PC-3 (cell line): ENCODE results near the gene BAIAP2.

Experiments
- EZH2 ChIP-seq: fragments of 300-600 bp; sonication (generic); IDR thresholded peaks from one replicate; pipeline ENCODE4 v1.6.1; 2017; ENCODE audit warnings: antibody characterized with exemption, mild to moderate bottlenecking, low read length; ENCODE audit not compliant: unreplicated experiment
- EZH2phosphoT487 ChIP-seq: fragments of 300-600 bp; sonication (generic); IDR thresholded peaks from 2 replicates; pipeline ENCODE4 v1.6.1; 2018; ENCODE audit warnings: mild to moderate bottlenecking, antibody characterized with exemption, low read length, borderline replicate concordance
- TF ChIP-seq, protein P1 (sequence below): fragments of 300-600 bp; sonication (generic); conservative IDR thresholded peaks from 2 replicates; pipeline ENCODE4 v1.5.1; 2017; ENCODE audit warnings: antibody characterized with exemption, low read depth, mild to moderate bottlenecking, low read length

GRCh38 chr17:81106716-81107115 lies 71.8 kb downstream of the BAIAP2 start:
- TF ChIP-seq, protein P1, sequence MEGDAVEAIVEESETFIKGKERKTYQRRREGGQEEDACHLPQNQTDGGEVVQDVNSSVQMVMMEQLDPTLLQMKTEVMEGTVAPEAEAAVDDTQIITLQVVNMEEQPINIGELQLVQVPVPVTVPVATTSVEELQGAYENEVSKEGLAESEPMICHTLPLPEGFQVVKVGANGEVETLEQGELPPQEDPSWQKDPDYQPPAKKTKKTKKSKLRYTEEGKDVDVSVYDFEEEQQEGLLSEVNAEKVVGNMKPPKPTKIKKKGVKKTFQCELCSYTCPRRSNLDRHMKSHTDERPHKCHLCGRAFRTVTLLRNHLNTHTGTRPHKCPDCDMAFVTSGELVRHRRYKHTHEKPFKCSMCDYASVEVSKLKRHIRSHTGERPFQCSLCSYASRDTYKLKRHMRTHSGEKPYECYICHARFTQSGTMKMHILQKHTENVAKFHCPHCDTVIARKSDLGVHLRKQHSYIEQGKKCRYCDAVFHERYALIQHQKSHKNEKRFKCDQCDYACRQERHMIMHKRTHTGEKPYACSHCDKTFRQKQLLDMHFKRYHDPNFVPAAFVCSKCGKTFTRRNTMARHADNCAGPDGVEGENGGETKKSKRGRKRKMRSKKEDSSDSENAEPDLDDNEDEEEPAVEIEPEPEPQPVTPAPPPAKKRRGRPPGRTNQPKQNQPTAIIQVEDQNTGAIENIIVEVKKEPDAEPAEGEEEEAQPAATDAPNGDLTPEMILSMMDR = no peak
- TF ChIP-seq EZH2 = no peak
- TF ChIP-seq EZH2phosphoT487 = no peak
